H9 (cell line): Measurements from ENCODE around the gene KCTD20. TPM values are rescaled to one million over a fixed set of nuclear protein-coding genes. Genes with fewer than 3 reads are reported as not detected.

ENCODE experiments used
- DNase-seq: peaks from one replicate; pipeline ENCODE4 v3.0.0-alpha.2; 2017
- H2AFZ ChIP-seq: one replicate; pipeline ENCODE4 v1.6.1; 2013; ENCODE audit warnings: mild to moderate bottlenecking, low read length, control low read depth, moderate library complexity
- H2AK5ac ChIP-seq: 2 replicates; pipeline ENCODE4 v1.6.1; 2013; ENCODE audit warnings: low read length, control low read depth, mixed read lengths; ENCODE audit not compliant: insufficient read length
- H2BK120ac ChIP-seq: one replicate; pipeline ENCODE4 v1.6.1; 2013; ENCODE audit warnings: low read depth, mild to moderate bottlenecking, low read length, control low read depth, inconsistent platforms; ENCODE audit not compliant: poor library complexity, severe bottlenecking
- H2BK12ac ChIP-seq: 2 replicates; pipeline ENCODE4 v1.6.1; 2013; ENCODE audit warnings: low read length, control low read depth, mixed read lengths, low read depth; ENCODE audit not compliant: insufficient read length
- H2BK15ac ChIP-seq: 2 replicates; pipeline ENCODE4 v1.6.1; 2013; ENCODE audit warnings: low read depth, low read length, control low read depth
- H2BK20ac ChIP-seq: one replicate; pipeline ENCODE4 v1.6.1; 2013; ENCODE audit warnings: low read depth, mild to moderate bottlenecking, low read length, control low read depth, inconsistent platforms; ENCODE audit not compliant: poor library complexity, severe bottlenecking
- H2BK5ac ChIP-seq: 2 replicates; pipeline ENCODE4 v1.6.1; 2013; ENCODE audit warnings: low read length, control low read depth, mixed read lengths; ENCODE audit not compliant: insufficient read length
- H3K14ac ChIP-seq: 2 replicates; pipeline ENCODE4 v1.6.1; 2013; ENCODE audit warnings: low read length, control low read depth; ENCODE audit not compliant: insufficient read depth
- H3K18ac ChIP-seq: 2 replicates; pipeline ENCODE4 v1.6.1; 2013; ENCODE audit warnings: low read depth, mild to moderate bottlenecking, mixed read lengths, low read length, control low read depth; ENCODE audit not compliant: insufficient read length
- H3K23ac ChIP-seq: 2 replicates; pipeline ENCODE4 v1.6.1; 2013; ENCODE audit warnings: low read length, control low read depth, mixed read lengths, low read depth; ENCODE audit not compliant: insufficient read length
- H3K23me2 ChIP-seq: 2 replicates; pipeline ENCODE4 v1.6.1; 2013; ENCODE audit warnings: low read depth, mild to moderate bottlenecking, mixed read lengths, low read length, control low read depth; ENCODE audit not compliant: insufficient read length, poor library complexity, severe bottlenecking
- H3K27ac ChIP-seq: 2 replicates; pipeline ENCODE4 v1.5.1; 2013; ENCODE audit warnings: low read length, control low read depth, mixed read lengths, low read depth; ENCODE audit not compliant: insufficient read length
- H3K27me3 ChIP-seq: 2 replicates; pipeline ENCODE4 v1.6.1; 2013; ENCODE audit warnings: low read length, control low read depth, inconsistent platforms; ENCODE audit not compliant: insufficient read depth
- H3K4ac ChIP-seq: 2 replicates; pipeline ENCODE4 v1.6.1; 2013; ENCODE audit warnings: low read depth, mild to moderate bottlenecking, control low read depth, inconsistent platforms, low read length, moderate library complexity
- H3K4me1 ChIP-seq: 2 replicates; pipeline ENCODE4 v1.6.1; 2013; ENCODE audit warnings: low read length, control low read depth, inconsistent platforms; ENCODE audit not compliant: insufficient read depth
- H3K4me2 ChIP-seq: 2 replicates; pipeline ENCODE4 v1.6.1; 2013; ENCODE audit warnings: low read length, control low read depth, mixed read lengths; ENCODE audit not compliant: insufficient read length, insufficient read depth
- H3K56ac ChIP-seq: 2 replicates; pipeline ENCODE4 v1.6.1; 2013; ENCODE audit warnings: low read depth, mild to moderate bottlenecking, mixed read lengths, low read length, control low read depth; ENCODE audit not compliant: insufficient read length
- H3K79me1 ChIP-seq: 2 replicates; pipeline ENCODE4 v1.6.1; 2013; ENCODE audit warnings: low read depth, mild to moderate bottlenecking, moderate library complexity, low read length, control low read depth, inconsistent platforms; ENCODE audit not compliant: insufficient read depth, poor library complexity, severe bottlenecking
- H3K79me2 ChIP-seq: 2 replicates; pipeline ENCODE4 v1.6.1; 2013; ENCODE audit warnings: low read length, control low read depth, inconsistent platforms; ENCODE audit not compliant: insufficient read depth
- H3K9ac ChIP-seq: 2 replicates; pipeline ENCODE4 v1.6.1; 2013; ENCODE audit warnings: low read length, control low read depth, mixed read lengths; ENCODE audit not compliant: insufficient read length; ENCODE audit errors: extremely low read depth
- H3K9me3 ChIP-seq: one replicate; pipeline ENCODE4 v1.6.1; 2013; ENCODE audit warnings: low read depth, low read length, inconsistent platforms; ENCODE audit not compliant: control insufficient read depth
- H3T11ph ChIP-seq: one replicate; pipeline ENCODE4 v1.6.1; 2013; ENCODE audit warnings: mild to moderate bottlenecking, low read length, control low read depth, inconsistent platforms
- H4K20me1 ChIP-seq: one replicate; pipeline ENCODE4 v1.6.1; 2013; ENCODE audit not compliant: control insufficient read depth, insufficient read length, insufficient read depth
- H4K5ac ChIP-seq: 2 replicates; pipeline ENCODE4 v1.6.1; 2013; ENCODE audit warnings: low read depth, mild to moderate bottlenecking, mixed read lengths, low read length, control low read depth; ENCODE audit not compliant: insufficient read length
- H4K8ac ChIP-seq: replicated peaks from 2 replicates; pipeline ENCODE4 v1.6.1; 2013; ENCODE audit warnings: low read length, control low read depth, mixed read lengths, low read depth; ENCODE audit not compliant: insufficient read length
- H4K91ac ChIP-seq: 2 replicates; pipeline ENCODE4 v1.6.1; 2013; ENCODE audit warnings: low read depth, mild to moderate bottlenecking, moderate library complexity, mixed read lengths, low read length, control low read depth; ENCODE audit not compliant: insufficient read length
- H3K27ac Mint-ChIP-seq, 3 experiments: 2 replicates in 2 of 3; 3 replicates in 1 of 3; pipeline ENCODE4 v1.8.0; 2020 to 2021; ENCODE audit warnings: mixed read lengths in 3 of 3, mild to moderate bottlenecking in 1 of 3, moderate library complexity in 1 of 3
- H3K27me3 Mint-ChIP-seq: 2 replicates; pipeline ENCODE4 v1.8.0; 2021; ENCODE audit warnings: low read depth, mild to moderate bottlenecking, moderate library complexity, mixed read lengths
- H3K36me3 Mint-ChIP-seq, 3 experiments: 2 replicates in 2 of 3; 3 replicates in 1 of 3; pipeline ENCODE4 v1.8.0; 2020 to 2021; ENCODE audit warnings: low read depth in 3 of 3, mixed read lengths in 3 of 3; ENCODE audit not compliant: insufficient read depth in 1 of 3
- H3K4me1 Mint-ChIP-seq, 2 experiments: 2 replicates each; pipeline ENCODE4 v1.8.0; 2020; ENCODE audit warnings: mixed read lengths in 2 of 2
- H3K4me3 Mint-ChIP-seq, 2 experiments: 2 replicates in 1 of 2; 3 replicates in 1 of 2; pipeline ENCODE4 v1.8.0; 2020 to 2021; ENCODE audit warnings: mild to moderate bottlenecking in 2 of 2, mixed read lengths in 2 of 2, moderate library complexity in 1 of 2
- H3K9me3 Mint-ChIP-seq, 2 experiments: 2 replicates in 1 of 2; 3 replicates in 1 of 2; pipeline ENCODE4 v1.8.0; 2020; ENCODE audit warnings: mild to moderate bottlenecking in 2 of 2, mixed read lengths in 2 of 2, moderate library complexity in 1 of 2
- WGBS: extraction: QIAGEN DNeasy Blood & Tissue Kit; methylation state at CpG from one replicate; pipeline ENCODE4 v1.1.7; 2013; ENCODE audit warnings: missing lambda C conversion rate, low lambda C conversion rate, mixed read lengths; ENCODE audit not compliant: insufficient read length; ENCODE audit errors: extremely low coverage; 5-methylcytosine and 5-hydroxymethylcytosine counted together
- total RNA-seq: library from RNA; stranded (reverse); gene quantifications from 2 replicates; pipeline ENCODE4 v1.2.1, GENCODE V29; 2021
- TF ChIP-seq, protein P1 (sequence below): fragments of 200-600 bp; sonication (generic); conservative IDR thresholded peaks from 3 replicates; pipeline ENCODE4 v1.8.0; 2021; ENCODE audit warnings: antibody characterized with exemption, mild to moderate bottlenecking

Gene KCTD20
- total RNA-seq, 1 experiment from 2014 or later, result 22.6 TPM

DNA sequence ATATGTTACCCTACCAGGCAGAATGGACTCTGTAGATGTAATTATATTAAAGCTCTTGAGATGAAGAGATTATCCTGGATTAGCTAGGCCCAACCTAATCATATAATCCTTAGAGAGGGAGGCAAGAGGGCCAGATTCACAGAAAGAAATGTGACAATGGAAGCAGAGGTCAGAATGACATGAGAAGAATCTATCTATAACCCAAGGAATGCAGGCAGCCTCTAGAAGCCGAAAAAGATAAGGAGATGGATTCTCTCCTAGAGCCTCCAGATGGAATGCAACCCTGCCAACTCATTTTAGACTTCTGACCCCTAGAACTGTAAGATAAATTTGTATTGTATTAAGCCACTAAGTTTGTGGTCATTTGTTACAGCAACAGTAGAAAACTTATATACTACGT is 12.4 kb upstream of the KCTD20 start:
- no peak overlapping the region for H2AFZ ChIP-seq
- H4K91ac ChIP-seq, result no peak overlapping the region
- H3K56ac ChIP-seq, result no peak overlapping the region
- H2BK20ac ChIP-seq, result no peak overlapping the region
- H2BK15ac ChIP-seq, result no peak overlapping the region
- H3K27me3 ChIP-seq, result no peaks in the 10 kb centered on the region
- Mint-ChIP-seq H3K4me3 (no peak overlapping the region), H3K36me3 (no peaks in the 10 kb centered on the region), H3K9me3 (no peaks in the 10 kb centered on the region), H3K27ac (no peak overlapping the region), H3K27me3 (no peaks in the 10 kb centered on the region), H3K4me1 (no peaks in the 10 kb centered on the region)
- no peaks in the 10 kb centered on the region for H3K23me2 ChIP-seq
- WGBS, result no CpG with 5 or more reads among the region's 2 CpGs
- no peaks in the 10 kb centered on the region for H3K79me1 ChIP-seq
- H3K9me3 ChIP-seq, result no peaks in the 10 kb centered on the region
- no peak overlapping the region for H2AK5ac ChIP-seq
- no peak overlapping the region for H3K18ac ChIP-seq
- no peak overlapping the region for H3K4ac ChIP-seq
- no peak overlapping the region for H4K8ac ChIP-seq
- no peak overlapping the region for H3K27ac ChIP-seq
- H4K20me1 ChIP-seq, result no peaks in the 10 kb centered on the region
- TF ChIP-seq, protein P1, sequence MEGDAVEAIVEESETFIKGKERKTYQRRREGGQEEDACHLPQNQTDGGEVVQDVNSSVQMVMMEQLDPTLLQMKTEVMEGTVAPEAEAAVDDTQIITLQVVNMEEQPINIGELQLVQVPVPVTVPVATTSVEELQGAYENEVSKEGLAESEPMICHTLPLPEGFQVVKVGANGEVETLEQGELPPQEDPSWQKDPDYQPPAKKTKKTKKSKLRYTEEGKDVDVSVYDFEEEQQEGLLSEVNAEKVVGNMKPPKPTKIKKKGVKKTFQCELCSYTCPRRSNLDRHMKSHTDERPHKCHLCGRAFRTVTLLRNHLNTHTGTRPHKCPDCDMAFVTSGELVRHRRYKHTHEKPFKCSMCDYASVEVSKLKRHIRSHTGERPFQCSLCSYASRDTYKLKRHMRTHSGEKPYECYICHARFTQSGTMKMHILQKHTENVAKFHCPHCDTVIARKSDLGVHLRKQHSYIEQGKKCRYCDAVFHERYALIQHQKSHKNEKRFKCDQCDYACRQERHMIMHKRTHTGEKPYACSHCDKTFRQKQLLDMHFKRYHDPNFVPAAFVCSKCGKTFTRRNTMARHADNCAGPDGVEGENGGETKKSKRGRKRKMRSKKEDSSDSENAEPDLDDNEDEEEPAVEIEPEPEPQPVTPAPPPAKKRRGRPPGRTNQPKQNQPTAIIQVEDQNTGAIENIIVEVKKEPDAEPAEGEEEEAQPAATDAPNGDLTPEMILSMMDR, result no peak
- no peak overlapping the region for H3K4me2 ChIP-seq
- no peaks in the 10 kb centered on the region for H3K79me2 ChIP-seq
- H4K5ac ChIP-seq, result no peak overlapping the region
- H2BK120ac ChIP-seq, result no peak overlapping the region
- no peaks in the 10 kb centered on the region for H3K4me1 ChIP-seq
- H3K23ac ChIP-seq, result no peak overlapping the region
- H2BK12ac ChIP-seq, result no peak overlapping the region
- H3T11ph ChIP-seq, result no peak overlapping the region
- no peak for DNase-seq
- H3K14ac ChIP-seq, result no peak overlapping the region
- H3K9ac ChIP-seq, result no peak overlapping the region
- no peak overlapping the region for H2BK5ac ChIP-seq
